ENCODE measurements around the gene NBPF3.

The NBPF3 gene

DNA sequence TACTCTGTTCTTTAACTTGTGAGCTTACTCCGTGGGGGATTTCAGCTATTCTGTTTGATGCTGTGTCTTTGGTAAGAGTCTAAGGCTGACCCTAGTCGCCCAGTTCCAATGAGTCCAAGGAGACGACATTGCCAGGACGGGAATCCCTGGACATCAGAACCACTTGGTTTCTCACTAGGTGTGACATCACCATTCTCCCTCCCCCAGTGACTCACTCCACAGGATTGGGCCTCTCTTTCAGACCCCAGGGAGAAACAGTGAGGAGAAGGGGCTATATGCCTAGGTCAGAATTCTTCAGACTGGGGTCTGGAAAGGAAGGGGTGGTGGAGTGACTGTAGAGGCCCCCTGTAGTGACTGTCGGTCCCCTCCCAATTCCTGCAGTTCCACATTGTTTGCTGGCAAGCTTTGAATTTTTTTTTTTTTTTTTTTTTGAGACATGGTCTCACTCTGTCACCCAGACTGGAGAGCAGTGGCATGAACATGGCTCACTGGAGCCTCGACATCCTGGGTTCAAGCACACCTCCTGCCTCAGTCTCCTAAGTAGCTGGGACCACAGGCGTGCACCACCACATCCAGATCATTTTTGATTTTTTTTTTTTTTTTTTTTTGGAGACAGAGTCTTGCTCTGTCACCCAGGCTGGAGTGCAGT lies 90.6 kb downstream of the NBPF3 start:
- no peak overlapping the region for H3K27ac Mint-ChIP-seq
- DNase-seq = no peak
- no peak overlapping the region for H3K4me3 Mint-ChIP-seq
- H3K27me3 Mint-ChIP-seq = peaks cover 13% of the 10 kb centered on the region
- H3K36me3 Mint-ChIP-seq (ENCODE audit: low read depth) = no peaks in the 10 kb centered on the region
- H3K4me1 Mint-ChIP-seq (ENCODE audit: low read depth) = no peaks in the 10 kb centered on the region
- no peaks in the 10 kb centered on the region for H3K9me3 Mint-ChIP-seq

DNA sequence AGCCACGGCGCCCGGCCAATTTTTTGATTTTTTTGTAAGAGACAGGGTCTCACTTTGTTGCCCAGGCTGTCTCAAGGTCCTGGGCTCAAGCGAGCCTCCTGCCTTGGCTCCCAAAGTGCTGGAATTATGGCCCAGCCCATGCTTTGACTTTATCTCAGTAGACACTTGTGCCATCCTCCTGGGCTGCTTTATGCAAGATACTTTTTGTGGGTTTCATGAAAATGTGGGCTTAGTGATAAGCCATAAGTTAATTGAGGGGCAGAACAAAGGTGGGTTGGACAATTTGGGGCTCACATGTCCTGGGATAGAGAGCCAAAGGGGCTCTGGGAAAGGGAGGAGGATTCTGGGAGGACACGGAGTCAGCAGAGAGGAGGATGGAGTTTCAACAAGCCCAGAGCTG lies 91.3 kb downstream of the NBPF3 start:
- Mint-ChIP-seq H3K9me3 (no peaks in the 10 kb centered on the region), H3K27me3 (peaks cover 15% of the 10 kb centered on the region), H3K27ac (no peak overlapping the region), H3K4me1 (ENCODE audit: low read depth) (no peaks in the 10 kb centered on the region), H3K36me3 (ENCODE audit: low read depth) (no peaks in the 10 kb centered on the region), H3K4me3 (no peak overlapping the region)
- no peak for DNase-seq

DNA sequence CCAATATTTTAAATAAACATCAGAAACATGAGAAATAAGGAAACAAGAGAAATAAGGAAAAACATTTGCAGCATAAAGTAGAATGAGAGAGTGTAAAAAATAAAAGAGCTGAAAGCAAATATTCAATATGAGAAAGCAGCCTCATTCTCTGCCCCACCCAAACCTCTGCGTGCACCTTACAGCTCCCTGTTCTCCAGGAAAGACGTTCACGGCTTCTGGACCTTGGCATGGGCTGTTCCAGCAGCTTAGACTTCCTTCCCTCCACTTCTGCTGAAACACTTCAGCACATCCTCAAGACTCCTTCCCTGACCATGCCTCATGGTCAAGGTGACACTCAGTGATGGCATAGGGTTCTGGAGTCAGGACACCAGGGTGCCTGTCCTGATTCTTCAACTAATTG lies 92.6 kb downstream of the NBPF3 start:
- Mint-ChIP-seq H3K9me3 (no peaks in the 10 kb centered on the region), H3K4me1 (ENCODE audit: low read depth) (no peaks in the 10 kb centered on the region), H3K27me3 (peaks cover 20% of the 10 kb centered on the region), H3K36me3 (ENCODE audit: low read depth) (no peaks in the 10 kb centered on the region), H3K4me3 (no peak overlapping the region), H3K27ac (no peak overlapping the region)
- no peak for DNase-seq

GRCh38 chr1:21532992-21533534 lies 93.1 kb downstream of the NBPF3 start:
- H3K27me3 Mint-ChIP-seq = peaks cover 24% of the 10 kb centered on the region
- H3K9me3 Mint-ChIP-seq = no peaks in the 10 kb centered on the region
- H3K4me3 Mint-ChIP-seq = no peak overlapping the region
- H3K27ac Mint-ChIP-seq = no peak overlapping the region
- DNase-seq = no peak
- no peaks in the 10 kb centered on the region for H3K36me3 Mint-ChIP-seq (ENCODE audit: low read depth)
- H3K4me1 Mint-ChIP-seq (ENCODE audit: low read depth) = no peaks in the 10 kb centered on the region

DNA sequence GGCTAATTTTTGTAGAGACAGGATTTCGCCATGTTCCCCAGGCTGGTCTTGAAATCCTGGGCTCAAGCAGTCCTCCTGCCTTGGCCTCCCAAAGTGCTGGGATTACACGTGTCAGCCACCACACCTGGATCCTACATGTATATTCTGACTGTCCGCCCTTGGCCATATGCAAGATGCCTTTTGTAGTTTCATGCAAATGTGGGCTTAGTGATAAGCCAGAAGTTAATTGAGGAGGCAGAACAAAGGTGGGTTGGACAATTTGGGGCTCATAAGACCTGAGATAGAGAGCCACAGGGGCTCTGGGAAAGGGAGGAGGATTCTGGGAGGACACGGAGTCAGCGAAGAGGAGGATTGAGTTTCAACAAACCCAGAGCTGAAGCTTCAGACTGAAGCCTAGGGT lies 94.2 kb downstream of the NBPF3 start:
- DNase-seq = no peak
- H3K4me3 Mint-ChIP-seq = no peak overlapping the region
- no peaks in the 10 kb centered on the region for H3K36me3 Mint-ChIP-seq (ENCODE audit: low read depth)
- H3K27me3 Mint-ChIP-seq = peaks cover 34% of the 10 kb centered on the region
- H3K9me3 Mint-ChIP-seq = no peaks in the 10 kb centered on the region
- H3K27ac Mint-ChIP-seq = no peak overlapping the region
- H3K4me1 Mint-ChIP-seq (ENCODE audit: low read depth) = no peaks in the 10 kb centered on the region
